CD4-positive, alpha-beta memory T cell (primary cell): Measurements from ENCODE around the gene SH3GL3. TPM values are rescaled to one million over a fixed set of nuclear protein-coding genes. Genes with fewer than 3 reads are reported as not detected.

ENCODE experiments used
- CTCF ChIA-PET: fragments of 350-600 bp; sonication (Branson Sonifier 250); formaldehyde crosslinking; loops from one replicate; lab custom pipeline; 2021; ENCODE audit warnings: inconsistent platforms; ENCODE audit not compliant: partially characterized antibody; lab: Charles Lee
- POLR2A ChIA-PET: fragments of 350-600 bp; sonication (Branson Sonifier 250); formaldehyde crosslinking; loops from one replicate; lab custom pipeline; 2021; ENCODE audit not compliant: partially characterized antibody; lab: Charles Lee
- DNase-seq, 5 donors: peaks; one replicate each; pipeline versions ENCODE4 v3.0.0 to v3.0.0-alpha.2; 2020 to 2022; ENCODE audit warnings: mixed read lengths in 1 of 5
- H3K27ac ChIP-seq: one replicate; pipeline ENCODE4 v1.7.0; 2013; ENCODE audit warnings: low read depth, low read length
- H3K27me3 ChIP-seq: 2 replicates; pipeline ENCODE4 v1.7.0; 2013; ENCODE audit warnings: mild to moderate bottlenecking, low read length, moderate library complexity; ENCODE audit not compliant: insufficient read depth
- H3K36me3 ChIP-seq: 2 replicates; pipeline ENCODE4 v1.7.0; 2013; ENCODE audit warnings: mild to moderate bottlenecking, low read length, moderate library complexity; ENCODE audit not compliant: insufficient read depth
- H3K4me1 ChIP-seq: 2 replicates; pipeline ENCODE4 v1.7.0; 2013; ENCODE audit warnings: mild to moderate bottlenecking, low read length, moderate library complexity; ENCODE audit not compliant: insufficient read depth
- H3K4me3 ChIP-seq, 2 donors: one replicate each; pipeline ENCODE4 v1.7.0; 2013; ENCODE audit warnings: low read length in 2 of 2, mild to moderate bottlenecking in 1 of 2
- H3K9me3 ChIP-seq, 2 donors: one replicate each; pipeline ENCODE4 v1.7.0; 2013; ENCODE audit warnings: low read length in 2 of 2, control low read depth in 1 of 2; ENCODE audit not compliant: control insufficient read depth in 1 of 2
- H3K27ac Mint-ChIP-seq, 7 donors: one replicate each; pipeline ENCODE4 v1.8.0; 2020 to 2021; ENCODE audit warnings: mixed read lengths in 7 of 7, mild to moderate bottlenecking in 6 of 7, inconsistent platforms in 3 of 7, moderate library complexity in 3 of 7
- H3K27me3 Mint-ChIP-seq, 2 donors: one replicate each; pipeline ENCODE4 v1.8.0; 2020 to 2021; ENCODE audit warnings: mixed read lengths in 2 of 2
- H3K36me3 Mint-ChIP-seq, 2 donors: one replicate each; pipeline ENCODE4 v1.8.0; 2020 to 2021; ENCODE audit warnings: mixed read lengths in 2 of 2, inconsistent platforms in 1 of 2, mild to moderate bottlenecking in 1 of 2
- H3K4me1 Mint-ChIP-seq, 4 donors: one replicate each; pipeline ENCODE4 v1.8.0; 2020 to 2021; ENCODE audit warnings: mixed read lengths in 4 of 4, mild to moderate bottlenecking in 1 of 4
- H3K4me3 Mint-ChIP-seq, 8 donors: one replicate each; pipeline ENCODE4 v1.8.0; 2020 to 2021; ENCODE audit warnings: mixed read lengths in 8 of 8, mild to moderate bottlenecking in 7 of 8, moderate library complexity in 6 of 8, inconsistent platforms in 3 of 8
- H3K9me3 Mint-ChIP-seq, 8 donors: one replicate each; pipeline ENCODE4 v1.8.0; 2020 to 2021; ENCODE audit warnings: mixed read lengths in 8 of 8, mild to moderate bottlenecking in 5 of 8, inconsistent platforms in 3 of 8, moderate library complexity in 1 of 8
- intact Hi-C: fragments of 100-400 bp; cut with micrococcal nuclease; formaldehyde crosslinking; loops from one replicate; pipeline ENCODE4 v1.15.1; 2023
- polyA plus RNA-seq, 2 donors: library from polyadenylated mRNA; unstranded; fragments of 300-500 nt; fragmentation: Illumina TruSeq; gene quantifications; one replicate each; pipeline ENCODE4 v1.2.3, GENCODE V29; 2021
- total RNA-seq, 2 experiments: library from RNA; stranded (reverse); gene quantifications; one replicate each; pipeline ENCODE4 v1.2.3, GENCODE V29; 2021

SH3GL3 gene
- total and polyA plus RNA-seq, 4 experiments from 2014 or later: 0.34 TPM; not detected in 3

GRCh38 chr15:83574345-83574744, 127.2 kb downstream of the SH3GL3 start:
- H3K9me3 ChIP-seq: no peaks in the 10 kb centered on the region
- H3K4me3 ChIP-seq: no peak overlapping the region
- CTCF ChIA-PET: no interaction called here
- H3K4me1 Mint-ChIP-seq: no peaks in the 10 kb centered on the region
- peaks cover 0 to 2% of the 10 kb centered on the region in 2 donors for H3K27me3 Mint-ChIP-seq
- no peaks in the 10 kb centered on the region for H3K4me1 ChIP-seq
- H3K27ac Mint-ChIP-seq: peak overlapping the region in 1 of 7 donors; percentile 65
- H3K27me3 ChIP-seq: no peaks in the 10 kb centered on the region
- H3K36me3 Mint-ChIP-seq: no peaks in the 10 kb centered on the region
- H3K36me3 ChIP-seq: no peaks in the 10 kb centered on the region
- no peaks in the 10 kb centered on the region for H3K9me3 Mint-ChIP-seq
- no peak overlapping the region for H3K4me3 Mint-ChIP-seq
- POLR2A ChIA-PET: no interaction called here
- intact Hi-C loops: no loop called here
- DNase-seq: no peak
- no peak overlapping the region for H3K27ac ChIP-seq

- ChIA-PET CTCF (interaction anchor here (1.5 kb wide), 1 partner anchor 17 kb away, joined by 5 read pairs; no protein-coding TSS in a partner anchor), POLR2A (no interaction called here)
- Mint-ChIP-seq H3K27ac (no peak overlapping the region), H3K4me3 (no peak overlapping the region), H3K27me3 (peaks cover 0 to 2% of the 10 kb centered on the region in 2 donors), H3K9me3 (no peaks in the 10 kb centered on the region), H3K36me3 (no peaks in the 10 kb centered on the region), H3K4me1 (no peaks in the 10 kb centered on the region)
- Histone ChIP-seq H3K4me1 (no peaks in the 10 kb centered on the region), H3K9me3 (no peaks in the 10 kb centered on the region), H3K27ac (no peak overlapping the region), H3K27me3 (no peaks in the 10 kb centered on the region), H3K36me3 (no peaks in the 10 kb centered on the region), H3K4me3 (no peak overlapping the region)
- intact Hi-C loops: no loop called here
- no peak for DNase-seq
These were observed 131.6 kb downstream of the SH3GL3 start for GRCh38 chr15:83578691-83579090.

DNA sequence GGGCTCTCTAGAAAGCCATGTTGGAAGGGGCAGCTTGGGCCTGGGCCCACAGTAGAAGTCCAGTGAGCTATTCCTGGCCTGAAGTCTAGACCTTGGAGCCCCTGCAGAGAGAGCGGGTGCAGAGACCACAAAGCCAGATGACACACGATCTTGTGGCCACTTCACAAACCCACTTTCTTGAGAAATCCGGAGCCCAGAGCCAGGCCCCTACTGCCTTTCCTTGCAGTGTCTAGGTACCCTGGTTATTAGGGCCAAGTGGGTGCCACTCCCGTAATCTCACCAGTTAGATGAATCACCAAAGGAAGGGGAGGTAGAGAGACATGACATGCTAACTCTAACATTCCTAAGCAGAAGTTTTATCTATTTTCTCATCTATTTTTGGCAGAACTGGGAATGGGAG, 134.2 kb downstream of the SH3GL3 start:
- H3K4me1 ChIP-seq: no peaks in the 10 kb centered on the region

DNA sequence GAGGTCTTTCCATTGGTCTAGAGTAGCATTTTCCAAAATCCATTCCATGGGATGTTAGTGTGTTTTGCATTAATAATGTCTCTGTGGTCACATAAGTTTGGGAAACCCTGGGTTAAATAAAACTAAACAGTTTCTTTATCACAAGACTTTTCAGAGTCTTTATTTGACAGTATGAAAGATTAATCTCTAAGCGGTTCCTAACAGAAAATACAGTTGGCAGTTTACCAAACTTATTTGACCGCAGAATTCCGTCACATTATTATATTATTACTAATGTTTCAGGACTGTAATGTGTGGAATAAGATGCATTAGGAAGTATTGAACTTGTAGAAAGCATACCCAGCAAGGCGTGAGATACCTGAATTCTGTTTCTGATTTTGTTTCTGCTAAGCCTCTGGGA, 135.2 kb downstream of the SH3GL3 start:
- Mint-ChIP-seq H3K9me3 (no peaks in the 10 kb centered on the region), H3K4me3 (no peak overlapping the region)
- no peak overlapping the region for H3K4me3 ChIP-seq

More for the DNA sequence above, 134.2 kb downstream of the SH3GL3 start:
- H3K4me3 Mint-ChIP-seq: no peak overlapping the region
- intact Hi-C loops: no loop called here
- Histone ChIP-seq H3K4me3 (no peak overlapping the region), H3K27me3 (no peaks in the 10 kb centered on the region), H3K36me3 (no peaks in the 10 kb centered on the region), H3K9me3 (no peaks in the 10 kb centered on the region), H3K27ac (no peak overlapping the region)
- ChIA-PET CTCF (no interaction called here), POLR2A (no interaction called here)
- H3K36me3 Mint-ChIP-seq: no peaks in the 10 kb centered on the region
- H3K4me1 Mint-ChIP-seq: no peaks in the 10 kb centered on the region
- no peaks in the 10 kb centered on the region for H3K27me3 Mint-ChIP-seq
- H3K9me3 Mint-ChIP-seq: no peaks in the 10 kb centered on the region
- no peak overlapping the region for H3K27ac Mint-ChIP-seq
- DNase-seq: no peak

DNA sequence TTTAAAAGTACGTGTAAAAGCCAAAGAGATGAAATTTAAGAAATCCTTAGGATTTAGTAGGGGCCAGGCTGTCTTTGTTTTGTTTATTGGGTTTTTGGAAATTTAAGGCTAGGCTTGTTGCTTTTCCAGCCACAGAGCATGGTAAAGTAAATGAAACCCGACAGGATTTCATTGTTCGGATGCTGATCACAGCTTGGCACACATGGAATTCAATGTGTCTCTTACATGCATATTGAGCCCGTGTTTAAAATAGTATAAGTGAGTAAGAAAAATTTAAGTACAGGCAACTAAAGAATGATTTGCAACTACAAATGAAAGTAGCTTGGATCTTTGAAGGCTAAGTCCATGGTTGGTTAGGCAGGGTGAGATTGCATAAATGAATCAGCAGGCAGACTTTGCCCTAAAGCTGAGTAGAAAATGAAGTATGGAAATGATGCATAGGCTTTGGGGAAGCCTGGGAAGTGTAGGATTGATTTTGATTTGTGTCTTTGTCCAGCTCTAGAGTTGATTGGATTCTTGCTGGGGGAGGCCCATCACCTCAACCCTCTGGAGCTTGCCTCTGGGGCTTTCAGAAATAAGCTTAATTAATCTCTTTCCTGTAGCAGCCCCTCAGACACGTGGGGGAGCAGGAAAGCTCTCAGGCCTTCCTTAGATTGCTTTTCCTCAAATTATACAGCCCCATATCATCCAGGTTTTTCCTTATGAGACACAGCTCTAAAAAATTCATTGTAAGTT, 138.6 kb downstream of the SH3GL3 start:
- intact Hi-C loops: no loop called here
- H3K9me3 Mint-ChIP-seq: no peaks in the 10 kb centered on the region
- no peak overlapping the region for H3K27ac Mint-ChIP-seq
- H3K4me1 Mint-ChIP-seq: no peaks in the 10 kb centered on the region
- Histone ChIP-seq H3K27me3 (no peaks in the 10 kb centered on the region), H3K4me3 (no peak overlapping the region), H3K9me3 (no peaks in the 10 kb centered on the region), H3K4me1 (no peaks in the 10 kb centered on the region), H3K27ac (no peak overlapping the region), H3K36me3 (no peaks in the 10 kb centered on the region)
- H3K36me3 Mint-ChIP-seq: no peaks in the 10 kb centered on the region
- no peak for DNase-seq
- ChIA-PET CTCF (interaction anchor here (0.9 to 2.3 kb wide), 2 partner anchors 18 to 24 kb away, joined by 3 to 8 read pairs; no protein-coding TSS in a partner anchor), POLR2A (no interaction called here)
- H3K4me3 Mint-ChIP-seq: no peak overlapping the region
- no peaks in the 10 kb centered on the region for H3K27me3 Mint-ChIP-seq

More for the DNA sequence above, 135.2 kb downstream of the SH3GL3 start:
- Histone ChIP-seq H3K36me3 (no peaks in the 10 kb centered on the region), H3K27me3 (no peaks in the 10 kb centered on the region), H3K27ac (no peak overlapping the region), H3K4me1 (no peaks in the 10 kb centered on the region), H3K9me3 (no peaks in the 10 kb centered on the region)
- DNase-seq: no peak
- no peaks in the 10 kb centered on the region for H3K36me3 Mint-ChIP-seq
- ChIA-PET POLR2A (no interaction called here), CTCF (no interaction called here)
- H3K27ac Mint-ChIP-seq: no peak overlapping the region
- intact Hi-C loops: no loop called here
- no peaks in the 10 kb centered on the region for H3K27me3 Mint-ChIP-seq
- no peaks in the 10 kb centered on the region for H3K4me1 Mint-ChIP-seq

DNA sequence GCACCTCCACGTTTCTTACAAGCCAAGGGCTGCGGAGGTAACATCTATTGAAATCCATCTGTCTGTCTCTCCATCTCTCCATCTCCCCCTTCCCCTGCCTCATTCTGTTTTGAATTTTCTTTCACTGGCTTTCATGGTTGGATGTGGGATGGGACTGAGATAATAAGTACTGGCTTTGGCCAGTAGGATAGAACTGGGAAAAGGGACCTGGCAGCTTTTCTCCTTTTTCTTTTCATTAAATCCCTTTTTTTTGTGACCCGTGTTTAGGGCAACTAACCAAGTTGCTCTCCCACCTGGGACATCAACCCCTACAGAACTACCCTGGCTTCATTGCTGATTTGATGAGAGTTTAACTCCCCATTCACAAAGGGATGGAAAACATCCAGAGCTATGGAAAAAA, 139.9 kb downstream of the SH3GL3 start:
- no peaks in the 10 kb centered on the region for H3K4me1 ChIP-seq
- ChIA-PET POLR2A (no interaction called here), CTCF (interaction anchor here (0.8 kb wide), 1 partner anchor 17 kb away, joined by 3 read pairs; no protein-coding TSS in a partner anchor)
- intact Hi-C loops: no loop called here
- DNase-seq: no peak
- H3K4me3 ChIP-seq: no peak overlapping the region
- H3K27me3 Mint-ChIP-seq: no peaks in the 10 kb centered on the region
- no peaks in the 10 kb centered on the region for H3K36me3 ChIP-seq
- H3K4me1 Mint-ChIP-seq: no peaks in the 10 kb centered on the region
- H3K36me3 Mint-ChIP-seq: no peaks in the 10 kb centered on the region
- H3K27me3 ChIP-seq: no peaks in the 10 kb centered on the region
- no peaks in the 10 kb centered on the region for H3K9me3 ChIP-seq
- no peaks in the 10 kb centered on the region for H3K9me3 Mint-ChIP-seq
- H3K27ac Mint-ChIP-seq: no peak overlapping the region
- H3K4me3 Mint-ChIP-seq: no peak overlapping the region
- H3K27ac ChIP-seq: no peak overlapping the region

- H3K36me3 ChIP-seq: no peaks in the 10 kb centered on the region
- Mint-ChIP-seq H3K4me1 (no peaks in the 10 kb centered on the region), H3K4me3 (no peak overlapping the region), H3K27me3 (peaks cover 0 to 4% of the 10 kb centered on the region in 2 donors), H3K27ac (no peak overlapping the region), H3K9me3 (no peaks in the 10 kb centered on the region), H3K36me3 (no peaks in the 10 kb centered on the region)
- no peak for DNase-seq
- H3K9me3 ChIP-seq: no peaks in the 10 kb centered on the region
- no peak overlapping the region for H3K4me3 ChIP-seq
- H3K27ac ChIP-seq: no peak overlapping the region
- POLR2A ChIA-PET: no interaction called here
- CTCF ChIA-PET: no interaction called here
- no peaks in the 10 kb centered on the region for H3K4me1 ChIP-seq
- H3K27me3 ChIP-seq: no peaks in the 10 kb centered on the region
- intact Hi-C loops: no loop called here
These were observed 141.3 kb downstream of the SH3GL3 start for GRCh38 chr15:83588441-83588840.
